HG03378 (cell line): ENCODE data around the gene GFRA1.
"Not testable (repeated sequence)": the region's sequence is repeated elsewhere in the genome, so short reads cannot be mapped to it uniquely, and the experiment has no call there.

Source experiments
- ATAC-seq: cut with Tn5 transposase; IDR thresholded peaks from one replicate; pipeline ENCODE4 v1.9.1; 2021; ENCODE audit warnings: mild to moderate bottlenecking, moderate library complexity; ENCODE audit not compliant: unreplicated experiment

GFRA1 gene

GRCh38 chr10:116044801-116045248 lies 228.2 kb downstream of the GFRA1 start:
- no peak for ATAC-seq

GRCh38 chr10:116043861-116044260 lies 229.1 kb downstream of the GFRA1 start:
- no peak for ATAC-seq

DNA sequence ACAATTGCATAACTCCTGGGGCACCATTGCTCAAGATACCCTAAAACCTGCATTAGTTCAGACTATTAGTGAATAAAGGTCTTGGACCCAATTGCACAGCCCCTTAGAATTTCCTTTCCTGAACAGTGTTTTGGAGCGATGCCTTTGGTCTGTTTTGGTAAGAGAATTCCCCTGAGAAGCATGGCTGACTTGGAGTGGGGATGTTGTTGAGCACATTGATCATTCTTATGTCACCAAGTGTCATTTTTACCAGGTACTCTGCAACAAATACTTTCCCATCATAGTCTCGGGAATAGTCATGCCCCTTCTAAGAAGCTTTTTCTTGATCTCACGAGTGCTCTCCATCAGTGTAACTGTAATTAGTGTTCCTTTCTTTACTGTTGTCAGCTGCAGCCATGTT lies 229.7 kb downstream of the GFRA1 start:
- no peak for ATAC-seq

GRCh38 chr10:116041948-116042347 lies 231.1 kb downstream of the GFRA1 start:
- ATAC-seq = no peak

GRCh38 chr10:116039612-116040011 lies 233.4 kb downstream of the GFRA1 start:
- no peak for ATAC-seq

DNA sequence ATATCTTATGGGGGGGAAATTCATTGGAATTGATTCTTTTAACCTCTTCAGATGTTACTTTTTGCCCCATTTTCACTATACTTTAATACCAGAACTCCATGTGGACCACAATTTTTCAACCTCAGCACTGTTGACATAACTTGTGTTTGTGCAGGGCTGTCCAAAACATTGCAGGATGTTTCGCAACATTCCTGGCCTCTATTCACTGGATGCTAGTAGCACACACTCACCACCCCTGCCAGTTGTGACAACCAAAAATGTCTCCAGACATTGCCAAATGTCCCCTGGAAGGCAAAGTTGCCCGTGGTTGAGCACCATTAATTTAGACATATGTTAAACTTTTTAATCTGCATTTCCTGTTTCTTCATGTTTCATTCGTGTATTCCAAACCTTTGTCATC lies 234.7 kb downstream of the GFRA1 start:
- ATAC-seq = no peak

- ATAC-seq = not testable (repeated sequence)
Observed at GRCh38 chr10:116035406-116035805, 237.6 kb downstream of the GFRA1 start.

DNA sequence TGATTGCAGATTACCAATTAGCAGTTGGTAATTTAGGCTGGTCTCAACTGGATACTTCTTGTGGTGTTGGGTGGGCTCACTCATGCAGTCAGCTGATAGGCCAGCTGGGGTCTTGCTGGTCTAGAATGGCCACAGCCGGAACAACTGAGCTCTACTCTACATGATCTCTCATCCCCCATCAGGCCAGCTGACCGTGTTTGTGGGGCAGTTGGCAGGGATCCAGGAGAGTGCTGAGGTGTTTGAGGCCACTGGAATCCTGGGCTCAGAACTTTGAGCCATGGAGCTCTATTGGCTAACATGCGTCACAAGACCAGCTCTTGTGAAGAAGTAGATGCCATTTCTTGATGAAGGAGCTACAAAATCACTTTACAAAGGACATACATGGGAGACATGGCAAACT lies 242.4 kb downstream of the GFRA1 start:
- ATAC-seq = no peak

DNA sequence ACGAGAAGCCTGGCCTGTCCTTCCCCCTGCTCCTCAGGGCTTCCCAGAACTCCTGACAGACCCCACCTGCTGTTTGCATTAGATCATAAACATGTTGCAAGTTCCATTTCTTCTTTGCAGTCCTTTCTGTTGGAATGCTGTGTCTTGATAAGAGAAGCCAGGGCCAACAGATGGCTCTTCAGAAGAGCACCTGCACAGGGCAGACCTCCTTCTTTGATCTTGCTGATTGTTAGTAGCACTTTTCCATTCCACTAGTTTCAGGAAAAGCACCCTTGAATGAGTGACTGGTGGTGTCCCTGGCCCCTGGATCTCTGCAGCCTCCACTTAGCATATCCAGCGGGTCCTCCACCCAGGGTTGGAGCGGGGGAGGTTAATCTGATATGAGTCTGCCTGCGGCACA lies 243.2 kb downstream of the GFRA1 start:
- no peak for ATAC-seq

DNA sequence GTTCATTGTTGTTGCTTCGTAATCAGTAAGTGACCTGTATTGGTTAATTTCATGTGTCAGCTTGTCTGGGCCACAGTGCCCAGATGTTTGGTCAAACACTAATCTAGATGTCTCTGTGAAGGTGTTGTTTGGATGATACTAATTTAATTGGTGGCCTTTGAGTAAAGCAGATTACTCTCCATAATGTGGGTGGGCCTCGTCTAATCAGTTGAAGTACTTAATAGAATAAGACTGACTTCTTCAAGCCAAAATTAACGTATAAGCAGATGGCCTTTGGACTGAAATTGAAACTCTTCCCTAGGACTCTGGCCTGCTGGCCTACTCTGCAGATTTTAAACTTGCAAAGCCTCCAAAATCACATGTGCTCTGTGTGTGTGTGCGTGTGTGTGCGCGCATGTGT lies 245.7 kb downstream of the GFRA1 start:
- no peak for ATAC-seq

- no peak for ATAC-seq
Observed at GRCh38 chr10:116026725-116027124, 246.3 kb downstream of the GFRA1 start.

GRCh38 chr10:116026315-116026714 lies 246.7 kb downstream of the GFRA1 start:
- no peak for ATAC-seq

DNA sequence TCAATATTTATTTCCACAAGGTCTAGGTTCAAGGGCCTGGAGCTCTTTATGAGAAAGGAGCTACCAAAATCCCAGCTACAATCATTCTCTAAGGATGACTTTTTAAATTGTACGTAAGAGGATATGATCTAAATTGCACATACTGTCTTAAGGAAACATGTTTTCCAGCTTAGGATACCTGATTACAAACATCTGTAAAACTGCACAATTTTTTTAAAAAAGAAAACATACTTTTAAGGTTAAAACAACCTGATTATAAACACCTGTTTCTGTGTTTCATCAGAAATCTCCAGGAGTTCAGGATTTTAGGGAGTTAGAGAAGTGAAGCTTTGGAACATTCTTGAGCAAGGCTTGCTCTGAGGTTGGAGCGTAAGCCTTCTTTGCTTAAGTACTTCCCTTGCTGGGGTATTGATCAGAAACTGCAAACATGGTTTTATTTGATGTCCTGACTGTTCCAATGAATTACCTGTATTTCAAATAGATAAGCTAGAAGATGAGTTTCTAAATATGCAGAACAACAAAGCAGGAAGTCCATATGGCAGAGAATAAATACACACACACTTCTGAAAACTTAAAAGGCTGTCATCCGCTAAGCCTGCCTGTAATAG lies 248.6 kb downstream of the GFRA1 start:
- ATAC-seq = no peak

- no peak for ATAC-seq
Observed at GRCh38 chr10:116017405-116017804, 255.6 kb downstream of the GFRA1 start.

DNA sequence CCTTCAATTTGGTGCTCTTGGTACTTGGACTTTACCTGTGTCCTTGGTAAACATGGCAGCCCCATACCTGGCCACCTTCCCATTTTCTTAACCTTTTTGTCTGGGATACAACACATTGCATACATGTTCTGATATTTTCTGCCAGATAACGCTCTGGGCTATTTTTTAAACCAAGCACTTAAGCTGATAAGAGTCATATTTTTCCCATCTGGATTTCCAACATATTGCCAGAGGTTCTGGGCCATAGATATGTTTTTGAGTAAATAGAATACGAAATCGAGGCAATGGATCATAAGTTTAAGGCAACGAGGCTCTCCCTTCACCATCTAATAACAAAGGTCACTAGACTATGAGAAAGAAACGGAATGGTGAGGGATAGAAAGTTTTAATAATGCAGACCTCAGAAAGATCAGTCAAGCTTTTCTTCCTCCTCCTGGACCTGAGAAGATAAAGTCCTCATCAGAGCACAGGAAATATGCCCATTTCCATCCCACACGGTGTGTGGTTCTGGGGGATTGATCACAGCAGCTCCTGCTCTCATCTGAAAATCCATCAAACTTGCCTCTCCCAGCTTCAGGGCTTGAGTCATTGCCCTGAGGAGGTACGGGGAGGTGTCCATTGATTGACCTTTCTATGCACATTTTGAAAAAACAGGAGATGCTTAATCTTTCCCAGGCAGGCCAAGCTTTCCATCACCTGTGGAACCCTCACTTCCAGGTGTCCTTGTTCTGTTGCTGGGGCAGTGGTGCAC lies 257.2 kb downstream of the GFRA1 start:
- ATAC-seq = no peak

- peak; percentile 59 for ATAC-seq
Observed at GRCh38 chr10:116014871-116015582, 258.0 kb downstream of the GFRA1 start.

GRCh38 chr10:116014326-116014725 lies 258.7 kb downstream of the GFRA1 start:
- no peak for ATAC-seq

GRCh38 chr10:116011929-116012328 lies 261.1 kb downstream of the GFRA1 start:
- ATAC-seq = no peak

- ATAC-seq = no peak
Observed at GRCh38 chr10:116007256-116007891, 265.6 kb downstream of the GFRA1 start.
